Pancreas (tissue), 10 donors: Measurements from ENCODE around the gene UNC5B. TPM values are rescaled to one million over a fixed set of nuclear protein-coding genes. Genes with fewer than 3 reads are reported as not detected.
A peak's percentile ranks its signal among the peaks of the same experiment; 100 is the strongest.

Experiments used
- ATAC-seq, 4 donors: fragments of 200-7000 bp; cut with Tn5 transposase; one replicate each; pipeline versions ENCODE4 v1.8.0 to v1.9.1; 2020; ENCODE audit warnings: mild to moderate bottlenecking in 4 of 4, moderate library complexity in 4 of 4
- DNase-seq, 6 donors: peaks; one replicate each; pipeline ENCODE4 v3.0.0-alpha.2; 2020
- FAIRE-seq: peaks from 2 replicates; lab custom pipeline; 2012; peaks lifted over from hg19 to GRCh38; lab: Jason Lieb, UNC
- H3K27ac ChIP-seq, 4 donors: fragments of 200-600 bp; sonication (generic); 1 replicate in 3 of 4; 2 replicates in 1 of 4; pipeline versions ENCODE4 v1.5.0 to v1.8.0; 2020
- H3K27me3 ChIP-seq, 4 donors: fragments of 200-600 bp; one replicate each; pipeline ENCODE4 v1.8.0; 2021
- H3K36me3 ChIP-seq, 3 donors: fragments of 200-600 bp; sonication (generic) in 1 of 3; one replicate each; pipeline versions ENCODE4 v1.5.0 to v1.8.0; 2020 to 2021
- H3K4me1 ChIP-seq, 3 donors: fragments of 200-600 bp; one replicate each; pipeline ENCODE4 v1.8.0; 2021
- H3K4me3 ChIP-seq, 4 donors: fragments of 200-600 bp; sonication (generic) in 2 of 4; one replicate each; pipeline versions ENCODE4 v1.5.0 to v1.8.0; 2020 to 2021
- H3K9me3 ChIP-seq, 4 donors: fragments of 200-600 bp; one replicate each; pipeline ENCODE4 v1.8.0; 2021
- WGBS, 2 donors: extraction: QIAGEN DNeasy Blood & Tissue Kit; methylation state at CpG; one replicate each; pipeline ENCODE4 v1.1.7; 2013; 5-methylcytosine and 5-hydroxymethylcytosine counted together
- intact Hi-C, 3 donors: fragments of 100-400 bp; cut with DNase I; formaldehyde crosslinking; loops; one replicate each; pipeline versions ENCODE4 v1.11.1 to v1.14.2; 2022
- polyA plus RNA-seq, 2 donors: library from polyadenylated mRNA; stranded (reverse); fragments of 200-250 nt; gene quantifications; one replicate each; pipeline ENCODE4 v1.2.3, GENCODE V29; 2013
- total RNA-seq, 6 donors: library from RNA; stranded (reverse); fragmentation: NEBNext Ultra II Directional in 4 of 6; extraction: Animal tissue kit (Norgen Biotek cat#: 25700) in 4 of 6; gene quantifications; one replicate each; pipeline versions ENCODE4 v1.2.1 to v1.2.4, GENCODE V29; 2021 to 2023
- TF ChIP-seq, protein P1 (sequence below), 4 donors: fragments of 200-600 bp; sonication (generic) in 3 of 4; IDR thresholded peaks; one replicate each; pipeline versions ENCODE4 v1.5.0 to v1.8.0; 2021; ENCODE audit warnings: antibody characterized with exemption in 4 of 4
- donor health status: healthy with polysubstance abuse.
- donor health status: DM: no; HTN: no; CAD: no; lungs with moderate emphysema.
- donor health status: DM: no; HTN: no; CAD: no.
- donor health status: control.
- donor health status: control.
- donor health status: Bipolar disorder and iron deficiency.
- donor health status: DM: yes; HTN: yes; CAD: no.
- donor health status: DM: no; HTN: no; CAD: no.
- donor health status: DM: no; HTN: no; CAD: no.
- donor health status: DM: yes; HTN: yes; CAD: no.

UNC5B gene
- total and polyA plus RNA-seq, 8 donors, result 2.4 to 7.7 (median 4.2) TPM

DNA sequence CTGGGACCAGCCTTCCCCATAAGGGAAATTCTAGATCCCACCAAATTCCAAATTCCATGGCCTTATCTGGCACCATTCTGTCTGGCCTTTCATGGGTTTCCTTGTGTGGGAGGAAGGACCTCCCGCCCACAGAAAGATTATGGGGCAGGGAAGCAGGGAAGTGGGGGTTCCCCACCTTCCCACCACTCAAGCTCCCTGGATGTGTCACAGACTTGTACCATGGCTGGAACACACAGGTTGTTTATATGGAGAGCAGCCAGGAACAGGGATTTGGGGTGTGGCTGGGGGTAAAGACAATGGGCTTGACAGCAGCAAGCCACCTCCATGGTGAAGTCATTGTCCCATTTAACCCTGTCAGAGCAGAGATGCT, 18.3 kb downstream of the UNC5B start:
- intact Hi-C loops, result no loop called here
- 82 to 85% methylated on average over 1 of the region's 1 CpG for WGBS, 2 donors
- no peak overlapping the region for H3K4me3 ChIP-seq
- no peak for DNase-seq
- H3K27me3 ChIP-seq, result no peaks in the 10 kb centered on the region
- peaks cover 6 to 16% (median 11%) of the 10 kb centered on the region in 3 donors for H3K4me1 ChIP-seq
- no peaks in the 10 kb centered on the region for H3K36me3 ChIP-seq
- FAIRE-seq, result no peak
- TF ChIP-seq, protein P1, sequence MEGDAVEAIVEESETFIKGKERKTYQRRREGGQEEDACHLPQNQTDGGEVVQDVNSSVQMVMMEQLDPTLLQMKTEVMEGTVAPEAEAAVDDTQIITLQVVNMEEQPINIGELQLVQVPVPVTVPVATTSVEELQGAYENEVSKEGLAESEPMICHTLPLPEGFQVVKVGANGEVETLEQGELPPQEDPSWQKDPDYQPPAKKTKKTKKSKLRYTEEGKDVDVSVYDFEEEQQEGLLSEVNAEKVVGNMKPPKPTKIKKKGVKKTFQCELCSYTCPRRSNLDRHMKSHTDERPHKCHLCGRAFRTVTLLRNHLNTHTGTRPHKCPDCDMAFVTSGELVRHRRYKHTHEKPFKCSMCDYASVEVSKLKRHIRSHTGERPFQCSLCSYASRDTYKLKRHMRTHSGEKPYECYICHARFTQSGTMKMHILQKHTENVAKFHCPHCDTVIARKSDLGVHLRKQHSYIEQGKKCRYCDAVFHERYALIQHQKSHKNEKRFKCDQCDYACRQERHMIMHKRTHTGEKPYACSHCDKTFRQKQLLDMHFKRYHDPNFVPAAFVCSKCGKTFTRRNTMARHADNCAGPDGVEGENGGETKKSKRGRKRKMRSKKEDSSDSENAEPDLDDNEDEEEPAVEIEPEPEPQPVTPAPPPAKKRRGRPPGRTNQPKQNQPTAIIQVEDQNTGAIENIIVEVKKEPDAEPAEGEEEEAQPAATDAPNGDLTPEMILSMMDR (IDR thresholded peaks at IDR 0.05), result no peak
- ATAC-seq, result no peak
- no peaks in the 10 kb centered on the region for H3K9me3 ChIP-seq
- H3K27ac ChIP-seq, result no peak overlapping the region

DNA sequence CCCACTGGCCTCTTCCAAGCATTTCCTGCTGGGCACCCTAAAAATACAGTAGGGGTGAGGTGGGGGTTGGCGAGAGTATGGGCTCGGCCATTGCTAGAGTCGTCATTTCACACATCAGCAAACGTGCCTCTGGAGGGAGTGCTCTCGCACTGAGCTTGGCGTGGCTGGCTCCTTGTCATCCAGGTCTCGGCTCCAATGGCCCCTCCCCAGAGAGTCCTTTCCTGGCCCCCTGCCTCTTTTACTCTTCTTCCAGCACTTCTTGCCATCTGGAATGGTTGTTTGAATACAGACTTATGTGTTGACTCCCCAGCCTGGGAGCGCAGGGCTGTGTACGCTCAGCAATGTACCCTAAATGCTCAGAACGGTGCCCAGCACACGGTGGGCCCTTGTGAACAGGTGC, 18.8 kb downstream of the UNC5B start:
- DNase-seq, result peak in 1 of 6 donors; percentile 17
- Histone ChIP-seq H3K9me3 (no peaks in the 10 kb centered on the region), H3K27ac (no peak overlapping the region), H3K27me3 (no peaks in the 10 kb centered on the region), H3K36me3 (no peaks in the 10 kb centered on the region), H3K4me1 (peaks cover 6 to 16% (median 11%) of the 10 kb centered on the region in 3 donors), H3K4me3 (no peak overlapping the region)
- no peak for ATAC-seq
- WGBS, 2 donors, result 91 to 95% methylated on average over 11 of the region's 11 CpGs
- intact Hi-C loops, result no loop called here
- TF ChIP-seq, protein P1 (IDR thresholded peaks at IDR 0.05), result no peak
- no peak for FAIRE-seq

DNA sequence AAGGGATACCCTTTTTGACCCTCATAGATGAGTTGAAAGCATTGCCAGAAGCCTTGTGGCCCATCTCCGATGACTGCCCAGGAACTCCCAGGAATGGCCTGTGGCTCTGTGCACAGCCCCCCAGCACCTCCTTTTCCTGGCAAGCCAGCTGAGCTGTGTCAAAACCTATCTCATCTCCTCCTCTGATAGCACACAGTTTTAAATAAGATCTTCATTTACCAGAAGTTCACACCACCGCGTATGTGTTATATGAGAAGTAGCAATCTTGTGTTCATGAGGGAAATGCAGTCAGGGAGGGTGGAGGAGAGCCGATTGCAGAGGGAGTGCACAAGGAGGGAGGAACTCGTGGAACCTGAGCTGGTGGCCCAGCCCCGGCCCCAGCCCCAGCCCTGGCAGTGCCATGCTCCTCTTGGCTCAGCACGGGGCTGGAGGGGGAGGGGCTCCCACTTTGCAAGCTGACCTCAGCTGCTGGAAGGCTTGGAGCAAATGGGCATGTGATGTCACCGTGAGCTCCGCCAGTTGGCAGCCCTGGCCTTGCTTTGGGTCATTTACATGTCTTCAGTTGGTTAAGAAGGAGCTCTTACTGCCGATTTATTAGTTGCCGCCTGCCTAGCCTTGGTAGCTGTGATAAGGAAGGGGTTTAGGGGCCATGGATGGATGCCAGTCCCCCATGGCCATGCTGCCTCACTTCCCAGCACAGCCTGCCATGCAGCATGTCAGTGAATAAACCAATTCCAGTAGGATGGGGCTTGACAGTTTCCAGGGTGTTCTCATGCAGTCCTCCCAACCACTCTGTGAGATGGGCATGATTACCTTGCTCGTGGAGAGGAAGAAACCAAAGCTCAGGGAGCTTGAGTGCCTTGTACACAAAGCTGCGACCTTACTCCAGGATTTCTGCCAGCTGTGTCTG, 20.0 kb downstream of the UNC5B start:
- peak overlapping the region in 2 of 4 donors; percentile 30 to 47 for H3K27ac ChIP-seq
- peak; percentile 86 to 95 (median 90) for ATAC-seq
- TF ChIP-seq, protein P1 (IDR thresholded peaks at IDR 0.05), result no peak
- peaks cover 6 to 16% (median 11%) of the 10 kb centered on the region in 3 donors for H3K4me1 ChIP-seq
- no peak overlapping the region for H3K4me3 ChIP-seq
- intact Hi-C loops, result no loop called here
- H3K27me3 ChIP-seq, result no peaks in the 10 kb centered on the region
- no peaks in the 10 kb centered on the region for H3K36me3 ChIP-seq
- no peak for FAIRE-seq
- 25 to 29% methylated on average over 13 of the region's 13 CpGs for WGBS, 2 donors
- DNase-seq, result peak; percentile 73 to 94 (median 86)
- H3K9me3 ChIP-seq, result no peaks in the 10 kb centered on the region

DNA sequence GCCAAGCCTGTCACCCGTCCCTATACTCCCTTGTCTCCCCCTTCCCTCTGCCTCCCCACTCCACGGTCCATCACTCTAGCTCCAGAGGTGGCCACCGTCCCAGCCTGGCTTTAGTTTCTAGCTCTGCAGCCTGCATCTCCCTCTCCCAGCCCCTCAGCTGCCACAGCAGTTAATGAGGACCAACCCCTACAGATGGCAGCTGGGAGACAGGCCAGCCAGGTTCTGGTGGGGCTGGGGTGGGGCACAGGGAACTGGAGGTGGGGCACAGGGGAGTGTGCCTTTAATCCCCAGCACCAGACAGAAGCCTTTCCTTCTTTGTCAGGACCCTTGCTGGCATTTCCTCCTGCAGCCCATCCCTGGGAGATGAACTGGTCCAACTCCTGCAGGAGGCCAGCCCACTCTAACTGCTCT, 21.1 kb downstream of the UNC5B start:
- H3K27ac ChIP-seq, result peak overlapping the region in 1 of 4 donors; percentile 0
- WGBS, 2 donors, result 71 to 82% methylated on average over 3 of the region's 3 CpGs
- H3K9me3 ChIP-seq, result no peaks in the 10 kb centered on the region
- TF ChIP-seq, protein P1 (IDR thresholded peaks at IDR 0.05), result no peak
- intact Hi-C loops, result no loop called here
- no peak overlapping the region for H3K4me3 ChIP-seq
- FAIRE-seq (no peak), DNase-seq (peak in 1 of 6 donors; percentile 54), ATAC-seq (no peak)
- H3K27me3 ChIP-seq, result no peaks in the 10 kb centered on the region
- H3K4me1 ChIP-seq, result peaks cover 6 to 16% (median 11%) of the 10 kb centered on the region in 3 donors
- no peaks in the 10 kb centered on the region for H3K36me3 ChIP-seq
